ENCODE measurements around the gene ARHGAP28.

Gene ARHGAP28

GRCh38 chr18:6732952-6733351 is 3.4 kb downstream of the ARHGAP28 start:
- no peak for DNase-seq

DNA sequence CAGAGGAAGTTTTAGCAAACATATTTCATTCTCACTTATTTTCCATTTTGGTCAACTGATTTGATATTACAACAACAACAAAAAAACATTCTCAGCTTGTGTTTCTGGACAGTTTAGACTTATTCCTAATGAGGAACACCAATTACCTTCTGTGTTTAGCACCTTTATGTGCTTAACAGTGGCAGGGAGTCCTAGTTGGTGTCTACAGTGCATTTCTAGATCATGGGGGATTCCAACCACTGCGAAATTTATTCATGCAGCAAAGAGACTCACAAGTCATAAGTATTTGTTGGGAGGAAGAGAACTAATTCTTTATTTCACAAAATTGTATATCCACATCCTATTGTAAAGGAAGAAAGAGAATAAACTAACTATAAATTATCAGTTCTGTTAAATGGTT is 4.2 kb downstream of the ARHGAP28 start:
- no peak for DNase-seq

DNA sequence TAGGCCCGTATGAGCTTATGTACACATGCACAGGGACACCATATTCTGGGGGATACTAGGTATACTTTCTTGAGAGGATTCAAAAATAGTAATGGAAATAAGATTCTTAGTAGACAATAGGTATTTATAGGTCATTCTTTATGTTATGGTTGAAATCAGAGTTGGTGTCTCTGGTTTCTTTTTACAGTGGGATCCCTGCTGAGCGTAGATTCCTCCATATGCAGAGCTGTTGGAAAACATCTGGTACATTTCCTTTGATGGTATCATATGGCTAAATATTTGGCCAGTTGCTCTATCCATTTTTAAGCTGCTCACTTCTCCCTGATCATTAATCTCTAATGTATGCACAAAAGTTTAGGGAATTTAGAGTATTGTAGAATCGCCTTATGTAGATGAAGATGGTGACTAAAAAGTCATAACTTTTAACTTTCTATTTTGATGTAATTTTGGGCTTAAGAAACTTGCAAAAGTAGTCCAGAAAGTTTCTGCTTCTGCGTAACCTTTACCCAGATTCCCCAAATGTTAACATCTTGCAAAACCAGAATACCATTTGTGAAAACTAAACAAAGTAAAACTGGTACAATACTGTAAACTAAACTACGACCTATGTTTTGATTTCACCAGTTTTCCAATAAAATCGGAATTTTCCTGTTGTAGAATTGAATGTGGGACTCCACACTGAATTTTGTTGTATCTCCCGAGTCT is 5.4 kb downstream of the ARHGAP28 start:
- no peak for DNase-seq

GRCh38 chr18:6737833-6738232 is 8.3 kb downstream of the ARHGAP28 start:
- DNase-seq: no peak

DNA sequence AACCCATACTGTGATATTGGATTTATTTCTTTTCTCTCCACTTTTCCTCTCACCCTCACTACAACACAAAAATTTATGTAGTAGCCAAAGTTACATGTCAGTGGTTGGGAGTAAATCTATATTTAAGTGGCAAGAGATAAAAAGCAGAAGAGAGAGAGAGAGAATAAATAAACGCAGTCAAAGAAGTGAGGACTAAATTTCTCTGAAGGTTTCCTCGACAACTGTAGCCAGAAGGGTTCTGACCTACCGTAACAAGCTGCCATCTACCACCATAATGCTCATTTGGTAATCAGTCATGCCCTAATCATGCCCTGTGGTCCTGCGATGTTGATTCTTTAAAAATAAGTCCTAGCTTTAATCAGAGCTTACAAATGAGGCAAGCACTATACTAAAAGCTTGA is 9.1 kb downstream of the ARHGAP28 start:
- DNase-seq: no peak

DNA sequence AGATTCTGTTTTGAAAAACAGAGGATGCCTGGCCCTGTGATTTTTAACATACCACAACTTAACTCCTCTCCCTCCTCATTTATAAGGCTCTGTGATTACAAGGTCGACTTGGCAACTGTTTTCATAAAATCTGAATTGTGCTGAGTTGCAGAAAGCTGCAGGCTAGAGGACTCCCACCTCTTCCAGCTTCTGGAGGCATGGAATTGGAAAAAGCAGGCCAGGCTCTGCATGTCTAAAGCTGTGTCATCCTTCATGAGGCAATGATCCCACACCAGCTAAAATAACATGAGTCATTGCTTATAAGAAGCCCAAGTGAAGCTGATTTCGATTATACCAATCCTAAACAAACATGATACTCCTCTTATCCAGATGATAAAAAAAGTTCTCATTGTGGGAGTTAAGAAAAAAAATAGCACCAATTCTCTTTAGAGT is 11.7 kb downstream of the ARHGAP28 start:
- DNase-seq: no peak

- DNase-seq: no peak
Observed at GRCh38 chr18:6741786-6742185, 12.3 kb downstream of the ARHGAP28 start.

DNA sequence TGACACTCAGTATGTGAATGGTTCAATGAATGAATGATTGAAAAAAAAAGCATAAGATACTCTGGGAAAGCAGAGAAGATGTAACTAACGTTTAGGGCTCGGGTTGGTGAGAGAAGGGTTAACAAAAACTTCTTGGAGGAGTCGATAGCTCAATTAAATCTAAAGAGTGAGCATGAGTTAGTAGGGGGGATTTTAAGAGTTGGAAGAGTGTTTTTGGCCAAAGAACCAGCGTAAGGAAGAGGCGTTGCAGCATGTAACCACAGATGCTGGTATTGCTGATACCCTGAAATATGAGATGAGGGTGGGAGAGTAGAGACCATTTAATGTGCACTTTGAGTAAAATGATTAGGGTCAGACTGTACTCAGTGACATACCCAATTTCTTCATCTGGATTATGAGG is 14.5 kb downstream of the ARHGAP28 start:
- DNase-seq: no peak

- no peak for DNase-seq
Observed at GRCh38 chr18:6744816-6745455, 15.4 kb downstream of the ARHGAP28 start.

GRCh38 chr18:6745504-6746031 is 16.1 kb downstream of the ARHGAP28 start:
- no peak for DNase-seq

GRCh38 chr18:6746386-6746960 is 17.0 kb downstream of the ARHGAP28 start:
- no peak for DNase-seq

- DNase-seq: no peak
Observed at GRCh38 chr18:6747646-6748045, 18.1 kb downstream of the ARHGAP28 start.

DNA sequence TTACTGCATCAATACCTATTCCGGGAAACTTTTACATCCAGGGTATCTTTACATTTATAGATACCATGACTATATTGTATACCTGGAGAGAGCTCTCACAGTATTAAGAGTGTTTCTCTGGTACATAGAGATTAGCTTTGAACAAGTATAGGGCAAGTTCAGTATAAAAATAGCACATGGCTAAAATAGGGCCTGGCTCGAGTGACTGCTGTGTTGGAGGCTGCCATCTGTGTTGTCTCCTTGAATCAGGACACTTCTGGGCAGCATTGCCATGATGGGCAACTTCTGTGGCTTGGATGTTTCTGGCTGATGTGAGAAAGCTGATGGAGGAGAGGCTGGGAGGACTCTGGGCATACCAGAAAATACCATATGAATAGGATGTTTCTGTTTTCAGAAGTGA is 18.7 kb downstream of the ARHGAP28 start:
- DNase-seq: no peak

- DNase-seq: no peak
Observed at GRCh38 chr18:6750411-6750810, 20.9 kb downstream of the ARHGAP28 start.

DNA sequence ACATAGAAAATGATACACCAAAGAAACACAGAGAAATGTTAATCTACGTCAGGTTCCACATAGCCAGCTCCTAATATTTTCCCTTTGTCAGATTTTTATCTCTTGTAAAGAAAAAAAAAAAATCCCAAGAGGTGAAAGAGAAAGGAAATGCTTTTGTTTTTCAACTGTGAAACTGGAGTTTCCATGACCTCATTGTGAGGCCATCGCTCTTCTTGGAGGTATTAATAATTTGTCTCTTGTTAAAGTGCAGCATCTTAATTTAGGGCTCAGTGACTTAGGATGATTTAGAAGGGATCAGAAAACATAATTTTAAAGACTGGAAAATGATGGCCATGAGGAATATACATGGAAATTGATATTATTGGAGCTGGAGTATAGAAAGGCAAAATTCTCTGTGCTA is 21.7 kb downstream of the ARHGAP28 start:
- no peak for DNase-seq

DNA sequence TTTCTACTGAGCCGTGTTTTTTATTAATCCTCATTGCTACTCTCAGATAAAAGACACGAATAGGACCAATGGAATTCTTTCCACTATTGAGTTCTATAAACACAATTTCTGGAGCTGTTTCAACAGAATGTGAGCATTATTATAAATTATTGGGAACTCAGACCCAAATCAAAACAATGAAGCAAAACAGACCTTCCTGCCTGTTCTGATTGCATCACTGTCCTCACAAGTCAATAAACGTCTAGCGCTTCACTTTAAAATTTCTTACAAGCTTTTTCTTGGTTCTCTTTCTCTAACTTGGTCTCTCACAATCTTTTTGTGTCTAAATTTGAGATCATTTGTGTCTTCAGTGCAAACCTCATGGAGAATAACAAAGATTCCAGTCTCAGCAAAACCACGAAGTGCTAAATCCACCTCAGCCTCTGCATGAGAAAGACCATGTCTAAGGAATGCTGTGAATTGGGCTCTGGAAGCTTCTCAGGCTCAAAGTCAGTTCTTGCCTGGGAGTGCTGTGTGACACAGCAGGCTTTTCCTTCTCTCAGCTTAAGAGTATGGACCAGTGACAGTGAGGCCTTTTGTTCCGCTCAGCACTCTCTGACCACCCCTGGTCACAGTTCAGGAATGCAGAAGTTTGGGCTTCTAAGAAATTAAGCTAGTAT is 22.8 kb downstream of the ARHGAP28 start:
- no peak for DNase-seq

DNA sequence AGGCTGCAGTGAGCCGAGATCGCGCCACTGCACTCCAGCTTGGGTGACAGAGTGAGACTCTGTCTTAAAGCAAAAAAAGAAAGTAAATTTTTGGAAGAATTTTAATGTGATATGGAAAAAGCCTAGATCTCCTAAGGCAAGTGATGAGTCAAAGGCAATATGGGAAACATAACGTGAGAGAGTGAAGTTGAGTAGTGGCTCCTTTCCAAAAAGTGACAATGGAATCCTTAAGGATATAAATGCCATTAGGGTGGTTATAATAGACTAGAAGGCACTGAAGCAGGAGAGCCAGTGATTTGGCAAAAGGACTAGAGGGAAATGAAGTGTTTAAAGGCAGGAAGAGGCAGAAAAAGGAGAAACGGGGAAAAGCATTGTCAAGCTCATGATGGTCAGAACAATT is 25.6 kb downstream of the ARHGAP28 start:
- no peak for DNase-seq

- no peak for DNase-seq
Observed at GRCh38 chr18:6757931-6758330, 28.4 kb downstream of the ARHGAP28 start.

DNA sequence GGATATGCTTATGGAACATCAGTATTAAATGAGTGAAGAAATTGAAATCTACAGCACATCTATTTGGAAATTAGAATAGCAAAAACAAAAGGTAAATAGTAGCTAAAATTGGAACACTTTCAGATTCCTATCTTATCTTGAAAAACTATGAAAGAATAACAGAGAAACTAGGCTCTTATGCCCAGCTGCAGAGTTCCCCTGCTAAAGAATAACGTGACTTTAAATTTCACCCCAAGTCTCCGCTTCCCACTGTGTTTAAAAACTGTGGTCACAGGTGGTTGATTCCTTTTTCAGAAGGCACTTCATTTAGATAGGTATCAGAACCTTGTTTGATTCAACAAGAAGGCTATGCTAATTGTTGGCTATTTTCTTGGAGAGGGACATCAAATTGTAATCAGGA is 30.1 kb downstream of the ARHGAP28 start:
- no peak for DNase-seq

DNA sequence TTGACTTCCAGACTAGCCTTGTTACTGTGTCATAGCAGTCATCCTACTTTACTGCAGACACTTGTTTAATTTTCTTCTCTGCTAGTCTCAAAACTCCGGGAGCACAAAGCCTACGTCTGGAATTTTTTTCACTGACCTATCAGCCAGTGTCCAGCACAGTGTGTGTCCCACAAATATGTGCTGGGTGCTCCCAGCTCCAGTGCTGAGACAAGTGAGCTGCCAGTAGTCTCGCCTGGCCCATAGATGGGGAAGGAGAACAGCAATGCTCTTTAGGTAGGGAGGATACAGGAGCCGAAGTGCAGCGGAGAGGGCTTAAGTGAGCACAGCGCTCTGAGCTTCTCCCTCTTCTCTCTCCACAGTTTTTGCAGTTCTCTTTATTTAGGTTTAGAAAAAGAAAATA is 34.0 kb downstream of the ARHGAP28 start:
- no peak for DNase-seq

DNA sequence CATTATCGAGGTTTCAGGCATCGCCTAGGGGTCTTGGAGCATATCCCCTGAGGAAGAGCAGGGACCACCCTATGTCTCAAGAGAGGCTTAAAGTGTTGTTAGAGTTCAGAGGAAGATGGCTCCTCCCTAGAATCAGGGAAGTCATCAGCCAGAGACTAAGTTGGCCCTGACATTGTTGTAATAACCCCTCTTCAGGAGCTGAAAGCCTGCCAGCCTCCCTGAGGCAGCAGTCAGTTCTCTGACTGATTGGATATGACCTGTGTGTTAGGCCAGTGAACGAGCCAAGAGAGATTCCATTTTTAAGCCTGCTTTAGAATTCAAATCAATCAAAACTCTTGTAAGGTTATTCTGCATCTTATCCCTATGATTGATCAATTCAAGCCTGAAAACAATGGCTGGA is 34.9 kb downstream of the ARHGAP28 start:
- DNase-seq: no peak

DNA sequence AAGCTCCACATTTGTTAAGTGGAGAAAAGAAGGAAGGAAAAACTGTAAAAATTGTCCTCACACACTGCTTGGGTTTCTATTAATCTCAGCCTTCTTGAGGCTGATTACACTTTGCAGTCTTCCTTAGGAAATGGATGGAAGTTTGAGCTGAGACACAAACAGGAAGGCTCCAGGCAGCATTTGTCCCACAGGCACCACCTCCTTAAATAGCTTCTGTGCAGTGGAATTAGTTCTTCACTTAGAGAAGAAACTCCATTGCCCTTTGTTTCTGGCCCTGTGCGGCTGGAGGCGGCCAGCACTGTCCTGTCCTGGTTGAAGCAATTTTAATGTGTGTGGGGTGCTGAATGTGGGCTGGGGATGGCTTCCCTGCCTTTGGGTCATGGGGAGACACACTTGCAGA is 44.3 kb downstream of the ARHGAP28 start:
- DNase-seq: no peak

GRCh38 chr18:6775237-6775636 is 45.7 kb downstream of the ARHGAP28 start:
- DNase-seq: no peak

DNA sequence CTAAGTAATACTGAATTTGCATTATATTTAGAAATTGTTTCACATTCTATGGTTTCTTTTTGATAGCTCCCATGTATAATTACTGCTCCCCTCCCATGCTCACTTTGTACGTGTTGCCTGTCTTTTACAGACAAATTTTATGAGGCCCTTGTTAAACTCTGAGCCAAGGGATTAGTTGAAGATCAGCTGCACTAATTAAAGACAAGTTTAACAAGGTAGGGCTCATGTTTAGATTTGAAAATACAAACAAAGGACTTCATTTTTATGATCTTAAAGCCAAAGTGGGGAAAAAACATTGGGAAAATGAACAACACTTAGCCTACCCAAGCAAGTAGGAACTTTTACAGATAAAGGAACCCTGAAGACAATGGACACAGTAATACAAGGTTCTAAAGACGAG is 46.2 kb downstream of the ARHGAP28 start:
- no peak for DNase-seq

All from activated naive CD4-positive, alpha-beta T cell (primary cell).